Activated CD4-positive, alpha-beta T cell treated with anti-CD3 and anti-CD28 coated beads, Interleukin-2, amount 10 ng/mL, durations not matched to agents 24 days and 14 days (primary cell): ENCODE results near the gene MYL3. TPM values are rescaled to one million over a fixed set of nuclear protein-coding genes. Genes with fewer than 3 reads are reported as not detected.
A peak's percentile ranks its signal among the peaks of the same experiment; 100 is the strongest.
"Not testable (repeated sequence)": the region's sequence is repeated elsewhere in the genome, so short reads cannot be mapped to it uniquely, and the experiment has no call there.

Experiments used
- DNase-seq: peaks from one replicate; pipeline ENCODE4 v3.0.0; 2022
- H3K27ac Mint-ChIP-seq: one replicate; pipeline ENCODE4 v1.8.0; 2022; ENCODE audit warnings: mild to moderate bottlenecking, mixed read lengths
- H3K27me3 Mint-ChIP-seq: one replicate; pipeline ENCODE4 v1.8.0; 2022; ENCODE audit warnings: mixed read lengths
- H3K36me3 Mint-ChIP-seq: one replicate; pipeline ENCODE4 v1.8.0; 2022; ENCODE audit warnings: low read depth, mild to moderate bottlenecking, mixed read lengths
- H3K4me1 Mint-ChIP-seq: one replicate; pipeline ENCODE4 v1.8.0; 2021; ENCODE audit warnings: mixed read lengths
- H3K4me3 Mint-ChIP-seq: one replicate; pipeline ENCODE4 v1.8.0; 2022; ENCODE audit warnings: mild to moderate bottlenecking, moderate library complexity, mixed read lengths
- H3K9me3 Mint-ChIP-seq: one replicate; pipeline ENCODE4 v1.8.0; 2021; ENCODE audit warnings: mixed read lengths
- intact Hi-C: fragments of 100-400 bp; cut with micrococcal nuclease; formaldehyde crosslinking; loops from one replicate; pipeline ENCODE4 v1.15.1; 2023
- total RNA-seq: library from RNA; stranded (reverse); gene quantifications from 2 replicates; pipeline ENCODE4 v1.2.3, GENCODE V29; 2022

MYL3 gene
- total RNA-seq, 1 donor from 2014 or later, result not detected

DNA sequence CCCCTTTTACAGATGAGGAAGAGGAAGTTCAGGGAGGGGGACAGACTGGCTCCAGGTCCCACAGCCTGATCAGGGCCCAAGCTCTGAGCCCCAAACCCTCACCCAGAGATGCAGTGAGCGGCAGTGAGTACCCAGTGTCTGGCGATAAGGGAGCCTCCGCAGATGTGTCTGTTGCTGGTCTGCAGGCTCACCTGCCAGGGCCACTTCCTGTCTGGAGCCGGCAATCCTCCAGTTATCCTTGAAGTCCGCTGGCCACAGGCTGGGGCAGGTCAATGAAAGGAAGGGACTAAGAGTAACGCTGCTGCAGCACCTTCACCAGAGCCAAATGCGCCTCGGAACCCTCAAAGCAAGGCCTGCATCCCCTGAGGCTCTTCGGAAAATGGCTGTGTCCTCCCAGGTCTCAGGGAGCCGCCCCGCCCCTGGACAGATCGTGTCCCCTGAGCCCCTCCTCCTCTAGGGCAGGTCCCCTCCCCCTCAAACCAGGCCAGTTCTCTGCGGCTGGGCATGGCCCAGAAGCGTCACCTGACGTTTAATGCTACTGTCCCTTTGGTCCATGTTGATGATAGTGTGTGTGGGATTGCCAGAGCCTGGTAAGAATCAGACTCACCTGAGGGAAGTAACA is 51.5 kb downstream of the MYL3 start:
- Mint-ChIP-seq H3K4me3 (peak overlapping the region; percentile 20), H3K4me1 (peaks cover 16% of the 10 kb centered on the region), H3K27me3 (peaks cover 31% of the 10 kb centered on the region), H3K36me3 (no peaks in the 10 kb centered on the region), H3K9me3 (no peaks in the 10 kb centered on the region), H3K27ac (no peak overlapping the region)
- no peak for DNase-seq
- intact Hi-C loops, result no loop called here

DNA sequence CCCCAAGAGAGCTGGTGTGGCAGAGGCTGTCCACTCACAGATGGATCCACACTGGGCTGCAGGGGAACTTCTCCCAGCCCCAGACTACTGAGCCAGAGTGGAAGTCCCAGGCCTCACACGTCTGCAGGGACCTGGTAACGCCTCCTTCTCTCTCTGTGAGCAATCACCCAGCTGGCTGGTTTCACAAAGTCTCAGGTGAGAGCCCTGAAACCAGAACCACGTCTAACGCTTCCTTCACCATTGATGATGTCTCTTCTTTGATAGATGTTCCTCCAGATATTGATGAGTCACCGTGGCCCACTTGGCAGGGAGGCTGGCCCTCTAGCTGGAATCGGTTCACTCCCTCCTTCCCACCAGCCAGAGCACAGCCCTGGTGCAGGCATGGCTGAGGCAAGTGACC is 54.5 kb downstream of the MYL3 start:
- H3K27ac Mint-ChIP-seq, intact Hi-C loops: not testable (repeated sequence)

More for the DNA sequence above, 54.5 kb downstream of the MYL3 start:
- H3K27me3 Mint-ChIP-seq, result peaks cover 27% of the 10 kb centered on the region
- peaks cover 16% of the 10 kb centered on the region for H3K4me1 Mint-ChIP-seq
- H3K4me3 Mint-ChIP-seq, H3K9me3 Mint-ChIP-seq, H3K36me3 Mint-ChIP-seq: not testable (repeated sequence)
- peak; percentile 55 for DNase-seq

Other genes starting within 250 kb of the MYL3 start
- gene ALS2CL, start 169.8 kb downstream of the MYL3 start, total RNA-seq, result 0.47 and 0.99 TPM in 2 replicates
- gene TMIE, start 162.1 kb downstream of the MYL3 start, total RNA-seq, result 0.19 TPM in 1 of 2 replicates, not detected in the other
- gene PRSS50, start 145.6 kb downstream of the MYL3 start, total RNA-seq, result not detected in 2 replicates
- not detected in 2 replicates for gene PTH1R, start 14.3 kb upstream of the MYL3 start, total RNA-seq
- gene CCDC12, start 113.3 kb upstream of the MYL3 start, total RNA-seq, result 55.3 and 66.2 TPM in 2 replicates
- 115 and 119 TPM in 2 replicates for gene NBEAL2, start 116.2 kb upstream of the MYL3 start, total RNA-seq